GM12878 (cell line): ENCODE data around the gene CAMTA2. TPM values are rescaled to one million over a fixed set of nuclear protein-coding genes. Genes with fewer than 3 reads are reported as not detected.

Source experiments
- CBX5 ChIP-seq: sonication (generic); IDR thresholded peaks from 2 replicates; pipeline ENCODE4 v1.6.1; 2016; ENCODE audit warnings: low read depth, moderate library complexity, mild to moderate bottlenecking, inconsistent platforms
- EGR1 ChIP-seq, 2 experiments: IDR thresholded peaks; 1 replicate in 1 of 2; 2 replicates in 1 of 2; pipeline ENCODE4 v1.6.1; 2011 to 2012; ENCODE audit warnings: low read depth in 2 of 2, low read length in 2 of 2, borderline replicate concordance in 1 of 2, mild to moderate bottlenecking in 1 of 2, moderate library complexity in 1 of 2
- IKZF1 ChIP-seq: fragments of 450-650 bp; conservative IDR thresholded peaks from 2 replicates; pipeline ENCODE4 v1.6.1; 2017; ENCODE audit warnings: antibody characterized with exemption, mild to moderate bottlenecking
- POLR2AphosphoS5 ChIP-seq: IDR thresholded peaks from 2 replicates; pipeline ENCODE4 v1.6.1; 2011; ENCODE audit warnings: mild to moderate bottlenecking, low read length, inconsistent platforms
- RCOR1 ChIP-seq: conservative IDR thresholded peaks from 2 replicates; pipeline ENCODE4 v1.6.1; 2012; ENCODE audit warnings: low read depth, low read length, improper control_type of control experiment
- RUNX3 ChIP-seq: IDR thresholded peaks from 2 replicates; pipeline ENCODE4 v1.6.1; 2012; ENCODE audit warnings: low read length, inconsistent platforms
- SMAD1 ChIP-seq: fragments of 450-650 bp; IDR thresholded peaks from 2 replicates; pipeline ENCODE4 v1.6.1; 2018; ENCODE audit warnings: mild to moderate bottlenecking, low read depth; ENCODE audit not compliant: partially characterized antibody
- STAT1 ChIP-seq: fragments of 450-650 bp; conservative IDR thresholded peaks from 2 replicates; pipeline ENCODE4 v1.6.1; 2014; ENCODE audit warnings: antibody characterized with exemption, mild to moderate bottlenecking
- SUZ12 ChIP-seq: fragments of 200-600 bp; sonication (generic); IDR thresholded peaks from one replicate; pipeline ENCODE4 v1.6.1; 2018; ENCODE audit warnings: antibody characterized with exemption, mild to moderate bottlenecking; ENCODE audit not compliant: unreplicated experiment
- TARDBP ChIP-seq: IDR thresholded peaks from 2 replicates; pipeline ENCODE4 v1.6.1; 2016; ENCODE audit warnings: borderline replicate concordance
- YY1 ChIP-seq: IDR thresholded peaks from 2 replicates; pipeline ENCODE4 v1.6.1; 2011; ENCODE audit warnings: low read depth, mild to moderate bottlenecking, low read length
- polyA plus RNA-seq, 11 experiments: library from polyadenylated mRNA; depleted of rRNA in 4 of 11; unstranded in 6 of 11; stranded (reverse) in 5 of 11; fragments of >200 nt; fragmentation: Nextera tagmentation in 4 of 11; fragmentation: Illumina TruSeq in 1 of 11; extraction: Ambion mirVana in 4 of 11; extraction: Trizol in 1 of 11; gene quantifications; 1 replicate in 1 of 11; 2 replicates in 10 of 11; pipeline versions ENCODE4 v1.2.1 to v1.2.3, GENCODE V29; 2011 to 2016; ENCODE audit warnings: inconsistent platforms in 2 of 11, missing spikeins in 2 of 11, low read depth in 1 of 11
- total RNA-seq, 4 experiments: library from RNA; depleted of rRNA in 3 of 4; stranded (reverse); fragments of >200 nt in 3 of 4; fragmentation: Illumina TruSeq in 1 of 4; extraction: Trizol in 1 of 4; gene quantifications; 2 replicates each; pipeline versions ENCODE4 v1.2.1 to v1.2.3, GENCODE V29; 2013 to 2021
- TF ChIP-seq, protein P1 (sequence below): IDR thresholded peaks from 2 replicates; pipeline ENCODE4 v1.6.1; 2012; ENCODE audit warnings: mild to moderate bottlenecking, low read depth, low read length
- TF ChIP-seq, protein P2 (sequence below): fragments of 450-650 bp; IDR thresholded peaks from 2 replicates; pipeline ENCODE4 v1.6.1; 2017; ENCODE audit warnings: mild to moderate bottlenecking, moderate library complexity
- TF ChIP-seq, protein P3 (sequence below): IDR thresholded peaks from 2 replicates; pipeline ENCODE4 v1.6.1; 2011; ENCODE audit warnings: borderline replicate concordance, low read depth, mild to moderate bottlenecking, moderate library complexity, low read length; ENCODE audit not compliant: insufficient read depth, poor library complexity, severe bottlenecking
- TF ChIP-seq, protein P4 (sequence below): fragments of 450-650 bp; IDR thresholded peaks from 2 replicates; pipeline ENCODE4 v1.6.1; 2016; ENCODE audit warnings: mild to moderate bottlenecking, moderate library complexity, borderline replicate concordance
- TF ChIP-seq, protein P5 (sequence below): fragments of 450-650 bp; IDR thresholded peaks from 2 replicates; pipeline ENCODE4 v1.6.1; 2016; ENCODE audit warnings: mild to moderate bottlenecking

The CAMTA2 gene
- total and polyA plus RNA-seq, 10 of the 15 experiments (the other 5 are each of a cell fraction or from before 2014, with no cell fraction given): 0.42 to 29.3 (median 11.2) TPM

DNA sequence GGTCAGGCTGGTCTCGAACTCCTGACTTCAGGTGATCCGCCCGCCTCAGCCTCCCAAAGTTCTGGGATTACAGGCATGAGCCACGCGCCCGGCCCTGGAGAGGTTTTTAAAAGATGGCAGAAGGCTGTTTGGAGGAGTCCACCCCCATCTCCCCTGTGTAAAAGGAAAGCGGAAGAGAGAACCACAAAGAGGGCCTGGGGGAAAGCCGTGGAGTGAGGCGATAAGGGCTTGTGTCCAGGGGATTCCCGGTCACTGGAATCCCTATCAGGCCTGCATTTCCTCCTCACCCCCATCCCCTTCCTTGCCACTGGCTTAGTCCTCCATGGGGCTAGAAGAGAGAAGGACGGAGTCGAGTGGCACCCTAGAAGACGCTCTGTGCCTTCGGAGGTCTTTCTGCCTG is 55.5 kb downstream of the CAMTA2 start, which contains the start of gene GP1BA (continued):
- TF ChIP-seq, protein P1, sequence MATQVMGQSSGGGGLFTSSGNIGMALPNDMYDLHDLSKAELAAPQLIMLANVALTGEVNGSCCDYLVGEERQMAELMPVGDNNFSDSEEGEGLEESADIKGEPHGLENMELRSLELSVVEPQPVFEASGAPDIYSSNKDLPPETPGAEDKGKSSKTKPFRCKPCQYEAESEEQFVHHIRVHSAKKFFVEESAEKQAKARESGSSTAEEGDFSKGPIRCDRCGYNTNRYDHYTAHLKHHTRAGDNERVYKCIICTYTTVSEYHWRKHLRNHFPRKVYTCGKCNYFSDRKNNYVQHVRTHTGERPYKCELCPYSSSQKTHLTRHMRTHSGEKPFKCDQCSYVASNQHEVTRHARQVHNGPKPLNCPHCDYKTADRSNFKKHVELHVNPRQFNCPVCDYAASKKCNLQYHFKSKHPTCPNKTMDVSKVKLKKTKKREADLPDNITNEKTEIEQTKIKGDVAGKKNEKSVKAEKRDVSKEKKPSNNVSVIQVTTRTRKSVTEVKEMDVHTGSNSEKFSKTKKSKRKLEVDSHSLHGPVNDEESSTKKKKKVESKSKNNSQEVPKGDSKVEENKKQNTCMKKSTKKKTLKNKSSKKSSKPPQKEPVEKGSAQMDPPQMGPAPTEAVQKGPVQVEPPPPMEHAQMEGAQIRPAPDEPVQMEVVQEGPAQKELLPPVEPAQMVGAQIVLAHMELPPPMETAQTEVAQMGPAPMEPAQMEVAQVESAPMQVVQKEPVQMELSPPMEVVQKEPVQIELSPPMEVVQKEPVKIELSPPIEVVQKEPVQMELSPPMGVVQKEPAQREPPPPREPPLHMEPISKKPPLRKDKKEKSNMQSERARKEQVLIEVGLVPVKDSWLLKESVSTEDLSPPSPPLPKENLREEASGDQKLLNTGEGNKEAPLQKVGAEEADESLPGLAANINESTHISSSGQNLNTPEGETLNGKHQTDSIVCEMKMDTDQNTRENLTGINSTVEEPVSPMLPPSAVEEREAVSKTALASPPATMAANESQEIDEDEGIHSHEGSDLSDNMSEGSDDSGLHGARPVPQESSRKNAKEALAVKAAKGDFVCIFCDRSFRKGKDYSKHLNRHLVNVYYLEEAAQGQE: no peak
- peak; percentile 82 for TF ChIP-seq RUNX3
- no peak for TF ChIP-seq SMAD1
- TF ChIP-seq YY1: peak; percentile 36; the same call in 1 of the 2 replicates
- TF ChIP-seq STAT1: no peak
- no peak for TF ChIP-seq TARDBP
- TF ChIP-seq, protein P2, sequence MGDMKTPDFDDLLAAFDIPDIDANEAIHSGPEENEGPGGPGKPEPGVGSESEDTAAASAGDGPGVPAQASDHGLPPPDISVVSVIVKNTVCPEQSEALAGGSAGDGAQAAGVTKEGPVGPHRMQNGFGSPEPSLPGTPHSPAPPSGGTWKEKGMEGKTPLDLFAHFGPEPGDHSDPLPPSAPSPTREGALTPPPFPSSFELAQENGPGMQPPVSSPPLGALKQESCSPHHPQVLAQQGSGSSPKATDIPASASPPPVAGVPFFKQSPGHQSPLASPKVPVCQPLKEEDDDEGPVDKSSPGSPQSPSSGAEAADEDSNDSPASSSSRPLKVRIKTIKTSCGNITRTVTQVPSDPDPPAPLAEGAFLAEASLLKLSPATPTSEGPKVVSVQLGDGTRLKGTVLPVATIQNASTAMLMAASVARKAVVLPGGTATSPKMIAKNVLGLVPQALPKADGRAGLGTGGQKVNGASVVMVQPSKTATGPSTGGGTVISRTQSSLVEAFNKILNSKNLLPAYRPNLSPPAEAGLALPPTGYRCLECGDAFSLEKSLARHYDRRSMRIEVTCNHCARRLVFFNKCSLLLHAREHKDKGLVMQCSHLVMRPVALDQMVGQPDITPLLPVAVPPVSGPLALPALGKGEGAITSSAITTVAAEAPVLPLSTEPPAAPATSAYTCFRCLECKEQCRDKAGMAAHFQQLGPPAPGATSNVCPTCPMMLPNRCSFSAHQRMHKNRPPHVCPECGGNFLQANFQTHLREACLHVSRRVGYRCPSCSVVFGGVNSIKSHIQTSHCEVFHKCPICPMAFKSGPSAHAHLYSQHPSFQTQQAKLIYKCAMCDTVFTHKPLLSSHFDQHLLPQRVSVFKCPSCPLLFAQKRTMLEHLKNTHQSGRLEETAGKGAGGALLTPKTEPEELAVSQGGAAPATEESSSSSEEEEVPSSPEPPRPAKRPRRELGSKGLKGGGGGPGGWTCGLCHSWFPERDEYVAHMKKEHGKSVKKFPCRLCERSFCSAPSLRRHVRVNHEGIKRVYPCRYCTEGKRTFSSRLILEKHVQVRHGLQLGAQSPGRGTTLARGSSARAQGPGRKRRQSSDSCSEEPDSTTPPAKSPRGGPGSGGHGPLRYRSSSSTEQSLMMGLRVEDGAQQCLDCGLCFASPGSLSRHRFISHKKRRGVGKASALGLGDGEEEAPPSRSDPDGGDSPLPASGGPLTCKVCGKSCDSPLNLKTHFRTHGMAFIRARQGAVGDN: no peak
- TF ChIP-seq, protein P3, sequence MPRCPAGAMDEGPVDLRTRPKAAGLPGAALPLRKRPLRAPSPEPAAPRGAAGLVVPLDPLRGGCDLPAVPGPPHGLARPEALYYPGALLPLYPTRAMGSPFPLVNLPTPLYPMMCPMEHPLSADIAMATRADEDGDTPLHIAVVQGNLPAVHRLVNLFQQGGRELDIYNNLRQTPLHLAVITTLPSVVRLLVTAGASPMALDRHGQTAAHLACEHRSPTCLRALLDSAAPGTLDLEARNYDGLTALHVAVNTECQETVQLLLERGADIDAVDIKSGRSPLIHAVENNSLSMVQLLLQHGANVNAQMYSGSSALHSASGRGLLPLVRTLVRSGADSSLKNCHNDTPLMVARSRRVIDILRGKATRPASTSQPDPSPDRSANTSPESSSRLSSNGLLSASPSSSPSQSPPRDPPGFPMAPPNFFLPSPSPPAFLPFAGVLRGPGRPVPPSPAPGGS: no peak
- TF ChIP-seq CBX5: no peak
- TF ChIP-seq EGR1 (IDR thresholded peaks at IDR 0.05; ENCODE audit: borderline replicate concordance in 1 of 2, low read depth in 2 of 2, low read length in 2 of 2): no peak
- TF ChIP-seq, protein P4, sequence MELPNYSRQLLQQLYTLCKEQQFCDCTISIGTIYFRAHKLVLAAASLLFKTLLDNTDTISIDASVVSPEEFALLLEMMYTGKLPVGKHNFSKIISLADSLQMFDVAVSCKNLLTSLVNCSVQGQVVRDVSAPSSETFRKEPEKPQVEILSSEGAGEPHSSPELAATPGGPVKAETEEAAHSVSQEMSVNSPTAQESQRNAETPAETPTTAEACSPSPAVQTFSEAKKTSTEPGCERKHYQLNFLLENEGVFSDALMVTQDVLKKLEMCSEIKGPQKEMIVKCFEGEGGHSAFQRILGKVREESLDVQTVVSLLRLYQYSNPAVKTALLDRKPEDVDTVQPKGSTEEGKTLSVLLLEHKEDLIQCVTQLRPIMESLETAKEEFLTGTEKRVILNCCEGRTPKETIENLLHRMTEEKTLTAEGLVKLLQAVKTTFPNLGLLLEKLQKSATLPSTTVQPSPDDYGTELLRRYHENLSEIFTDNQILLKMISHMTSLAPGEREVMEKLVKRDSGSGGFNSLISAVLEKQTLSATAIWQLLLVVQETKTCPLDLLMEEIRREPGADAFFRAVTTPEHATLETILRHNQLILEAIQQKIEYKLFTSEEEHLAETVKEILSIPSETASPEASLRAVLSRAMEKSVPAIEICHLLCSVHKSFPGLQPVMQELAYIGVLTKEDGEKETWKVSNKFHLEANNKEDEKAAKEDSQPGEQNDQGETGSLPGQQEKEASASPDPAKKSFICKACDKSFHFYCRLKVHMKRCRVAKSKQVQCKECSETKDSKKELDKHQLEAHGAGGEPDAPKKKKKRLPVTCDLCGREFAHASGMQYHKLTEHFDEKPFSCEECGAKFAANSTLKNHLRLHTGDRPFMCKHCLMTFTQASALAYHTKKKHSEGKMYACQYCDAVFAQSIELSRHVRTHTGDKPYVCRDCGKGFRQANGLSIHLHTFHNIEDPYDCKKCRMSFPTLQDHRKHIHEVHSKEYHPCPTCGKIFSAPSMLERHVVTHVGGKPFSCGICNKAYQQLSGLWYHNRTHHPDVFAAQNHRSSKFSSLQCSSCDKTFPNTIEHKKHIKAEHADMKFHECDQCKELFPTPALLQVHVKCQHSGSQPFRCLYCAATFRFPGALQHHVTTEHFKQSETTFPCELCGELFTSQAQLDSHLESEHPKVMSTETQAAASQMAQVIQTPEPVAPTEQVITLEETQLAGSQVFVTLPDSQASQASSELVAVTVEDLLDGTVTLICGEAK: no peak
- TF ChIP-seq, protein P5, sequence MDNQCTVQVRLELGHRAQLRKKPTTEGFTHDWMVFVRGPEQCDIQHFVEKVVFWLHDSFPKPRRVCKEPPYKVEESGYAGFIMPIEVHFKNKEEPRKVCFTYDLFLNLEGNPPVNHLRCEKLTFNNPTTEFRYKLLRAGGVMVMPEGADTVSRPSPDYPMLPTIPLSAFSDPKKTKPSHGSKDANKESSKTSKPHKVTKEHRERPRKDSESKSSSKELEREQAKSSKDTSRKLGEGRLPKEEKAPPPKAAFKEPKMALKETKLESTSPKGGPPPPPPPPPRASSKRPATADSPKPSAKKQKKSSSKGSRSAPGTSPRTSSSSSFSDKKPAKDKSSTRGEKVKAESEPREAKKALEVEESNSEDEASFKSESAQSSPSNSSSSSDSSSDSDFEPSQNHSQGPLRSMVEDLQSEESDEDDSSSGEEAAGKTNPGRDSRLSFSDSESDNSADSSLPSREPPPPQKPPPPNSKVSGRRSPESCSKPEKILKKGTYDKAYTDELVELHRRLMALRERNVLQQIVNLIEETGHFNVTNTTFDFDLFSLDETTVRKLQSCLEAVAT: no peak
- no peak for TF ChIP-seq SUZ12
- peak; percentile 73 for TF ChIP-seq IKZF1
- no peak for TF ChIP-seq POLR2AphosphoS5
- no peak for TF ChIP-seq RCOR1
